Astrocyte of the cerebellum (primary cell): ENCODE measurements around the gene MON1A.
"Not testable (repeated sequence)": the region's sequence is repeated elsewhere in the genome, so short reads cannot be mapped to it uniquely, and the experiment has no call there.

Source experiments
- DNase-seq: peaks from one replicate; pipeline ENCODE4 v3.0.0-alpha.2; 2011; ENCODE audit warnings: low read depth
- H3K4me3 ChIP-seq: 2 replicates; pipeline ENCODE4 v1.5.1; 2011; ENCODE audit warnings: mild to moderate bottlenecking, low read depth, low read length, moderate library complexity
- CTCF ChIP-seq: IDR thresholded peaks from 2 replicates; pipeline ENCODE4 v1.5.1; 2012; ENCODE audit warnings: low read length, low read depth, moderate library complexity, mild to moderate bottlenecking; ENCODE audit errors: missing control alignments
- in situ Hi-C: cut with HindIII; loops from 2 replicates; pipeline ENCODE4 v1.10.0; 2017; ENCODE audit warnings: low sequenced_read_pairs

The MON1A gene

GRCh38 chr3:49924683-49925082 is 4.9 kb downstream of the MON1A start:
- TF ChIP-seq CTCF = no peak
- in situ Hi-C loops = no loop called here
- no peak overlapping the region for H3K4me3 ChIP-seq
- no peak for DNase-seq

DNA sequence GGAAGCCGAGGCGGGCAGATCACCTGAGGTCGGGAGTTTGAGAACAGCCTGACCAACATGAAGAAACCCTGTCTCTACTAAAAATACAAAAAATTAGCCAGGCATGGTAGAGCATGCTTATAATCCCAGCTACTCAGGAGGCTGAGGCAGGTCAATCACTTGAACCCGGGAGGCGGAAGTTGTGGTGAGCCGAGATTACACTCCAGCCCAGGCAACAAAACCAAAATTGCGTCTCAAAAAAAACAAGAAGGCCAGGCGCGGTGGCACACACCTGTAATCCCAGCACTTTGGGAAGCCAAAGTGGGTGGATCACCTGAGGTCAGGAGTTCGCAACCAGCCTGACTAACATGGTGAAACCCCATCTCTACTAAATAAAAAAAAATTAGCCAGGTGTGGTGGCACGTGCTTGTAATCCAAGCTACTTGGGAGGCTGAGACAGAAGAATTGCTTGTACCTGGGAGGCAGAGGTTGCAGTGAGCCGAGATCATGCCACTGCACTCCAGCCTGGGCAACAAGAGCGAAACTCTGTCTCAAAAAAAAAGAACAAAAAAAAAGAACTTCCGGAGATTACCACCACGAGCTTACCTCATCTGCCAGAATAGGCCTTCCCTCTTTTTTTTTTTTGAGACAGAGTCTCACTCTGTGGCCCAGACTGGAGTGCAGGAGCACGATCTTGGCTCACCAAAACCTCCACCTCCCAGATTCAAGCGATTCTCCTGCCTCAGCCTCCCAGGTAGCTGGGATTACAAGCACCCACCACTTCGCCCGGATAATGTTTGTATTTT is 11.6 kb downstream of the MON1A start:
- in situ Hi-C loops, DNase-seq, H3K4me3 ChIP-seq: not testable (repeated sequence)

GRCh38 chr3:49916686-49917085 is 12.9 kb downstream of the MON1A start:
- in situ Hi-C loops = no loop called here
- H3K4me3 ChIP-seq = no peak overlapping the region
- no peak for DNase-seq
- no peak for TF ChIP-seq CTCF

- no peak for TF ChIP-seq CTCF
- no peak overlapping the region for H3K4me3 ChIP-seq
- DNase-seq = no peak
- in situ Hi-C loops = no loop called here
Observed at GRCh38 chr3:49914906-49915305, 14.7 kb downstream of the MON1A start.

GRCh38 chr3:49912881-49913281 is 16.7 kb downstream of the MON1A start:
- TF ChIP-seq CTCF = no peak
- in situ Hi-C loops = no loop called here
- DNase-seq = no peak
- H3K4me3 ChIP-seq = no peak overlapping the region

- no peak for DNase-seq
- in situ Hi-C loops = no loop called here
- no peak overlapping the region for H3K4me3 ChIP-seq
- no peak for TF ChIP-seq CTCF
Observed at GRCh38 chr3:49911611-49912010, 18.0 kb downstream of the MON1A start.

DNA sequence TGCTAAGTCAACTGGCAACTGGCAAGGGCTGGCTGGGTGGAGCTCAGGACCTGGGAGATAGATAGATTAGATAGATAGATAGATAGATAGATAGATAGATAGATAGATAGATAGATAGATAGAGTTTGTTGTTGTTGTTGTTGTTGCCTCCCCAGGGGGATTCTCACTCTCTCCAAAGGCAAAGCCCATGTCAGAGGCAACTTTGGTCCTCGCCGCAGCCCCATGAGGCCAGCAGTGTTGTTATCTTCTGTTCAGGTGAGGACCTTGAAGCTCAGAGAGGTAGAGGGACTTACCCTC is 18.5 kb downstream of the MON1A start:
- no peak overlapping the region for H3K4me3 ChIP-seq
- DNase-seq = no peak
- TF ChIP-seq CTCF = no peak
- in situ Hi-C loops = no loop called here
